Upper lobe of left lung (tissue), 4 donors: Measurements from ENCODE around the gene GIMAP8.

Experiments used
- CTCF ChIP-seq, 6 experiments: fragments of 450-650 bp in 4 of 6; fragments of 200-600 bp in 2 of 6; sonication (generic) in 2 of 6; IDR thresholded peaks; one replicate each; pipeline ENCODE4 v1.5.1; 2016 to 2019; ENCODE audit warnings: antibody characterized with exemption in 6 of 6
- POLR2A ChIP-seq, 4 donors: fragments of 450-650 bp; IDR thresholded peaks; one replicate each; pipeline ENCODE4 v1.5.1; 2016 to 2017; ENCODE audit warnings: antibody characterized with exemption in 4 of 4, mild to moderate bottlenecking in 2 of 4
- POLR2AphosphoS5 ChIP-seq, 2 donors: sonication (generic); formaldehyde crosslinking; IDR thresholded peaks; one replicate each; pipeline ENCODE4 v1.5.1; 2017; ENCODE audit warnings: antibody characterized with exemption in 2 of 2

- no peak for TF ChIP-seq CTCF (IDR thresholded peaks at IDR 0.05)
- no peak for TF ChIP-seq POLR2A (IDR thresholded peaks at IDR 0.05)
- no peak for TF ChIP-seq POLR2AphosphoS5 (IDR thresholded peaks at IDR 0.05)
Observed at GRCh38 chr7:150420242-150420641, 30.2 kb upstream of the GIMAP8 start.
